Measurements from ENCODE around the gene MTMR12.

Gene MTMR12

DNA sequence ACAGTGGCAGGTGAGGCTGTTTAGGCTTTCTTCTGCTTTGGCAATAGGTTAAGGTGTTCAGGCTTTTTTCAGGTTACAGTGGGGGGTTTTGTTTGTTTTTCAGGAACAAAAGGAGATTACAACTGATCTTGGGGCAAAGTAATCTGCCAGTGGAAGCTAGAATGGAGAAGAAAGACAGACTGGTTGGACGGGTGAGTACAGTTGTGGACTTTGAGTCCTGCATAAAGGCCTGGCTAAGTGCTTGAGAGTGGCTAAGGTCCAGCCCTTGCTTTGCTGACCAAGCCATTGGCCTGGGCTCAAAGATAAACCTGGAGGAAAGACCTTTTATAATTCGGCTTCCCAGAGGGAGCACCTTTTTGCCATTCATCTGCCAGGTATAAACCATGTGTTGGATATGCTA is 63.1 kb downstream of the MTMR12 start:
- no peak for ATAC-seq

DNA sequence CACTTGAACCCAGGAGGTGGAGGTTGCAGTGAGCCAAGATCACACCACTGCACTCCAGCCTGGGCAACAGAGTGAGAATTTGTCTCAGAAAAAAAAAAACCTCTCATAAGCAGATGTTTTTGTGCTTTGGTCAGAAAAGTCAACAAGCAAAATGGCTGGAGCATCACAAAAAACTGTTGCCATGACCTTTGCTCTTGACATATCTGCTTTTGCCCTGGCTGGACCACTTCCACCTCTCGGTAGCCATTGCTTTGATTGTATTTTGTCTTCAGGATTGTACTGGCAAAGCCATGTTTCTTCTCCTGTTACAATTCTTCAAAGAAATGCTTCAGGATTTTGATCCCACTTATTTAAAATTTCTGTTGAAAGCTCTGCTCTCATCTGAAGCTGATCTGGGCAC is 67.0 kb downstream of the MTMR12 start:
- ATAC-seq = no peak
- TF ChIP-seq PATZ1 (CRISPR knock-in tag; IDR thresholded peaks at IDR 0.05; ENCODE audit: borderline replicate concordance) = no peak

More for the DNA sequence above, 63.1 kb downstream of the MTMR12 start:
- TF ChIP-seq ZNF70 (CRISPR knock-in tag; IDR thresholded peaks at IDR 0.05) = no peak
- no peak for TF ChIP-seq ARNTL (CRISPR knock-in tag; IDR thresholded peaks at IDR 0.05; ENCODE audit: borderline replicate concordance, low read depth)
- no peak for TF ChIP-seq CSDC2 (CRISPR knock-in tag; IDR thresholded peaks at IDR 0.05)
- TF ChIP-seq ZNF565 (CRISPR knock-in tag; conservative IDR thresholded peaks at IDR 0.05; ENCODE audit: low read depth) = no peak
- no peak for TF ChIP-seq ESRRG (CRISPR knock-in tag; IDR thresholded peaks at IDR 0.05)
- TF ChIP-seq POU6F1 (CRISPR knock-in tag; IDR thresholded peaks at IDR 0.05; ENCODE audit: borderline replicate concordance, low read depth) = no peak
- TF ChIP-seq GLIS3 (CRISPR knock-in tag; IDR thresholded peaks at IDR 0.05) = no peak
- TF ChIP-seq TOX (CRISPR knock-in tag; IDR thresholded peaks at IDR 0.05; ENCODE audit: borderline replicate concordance) = no peak

DNA sequence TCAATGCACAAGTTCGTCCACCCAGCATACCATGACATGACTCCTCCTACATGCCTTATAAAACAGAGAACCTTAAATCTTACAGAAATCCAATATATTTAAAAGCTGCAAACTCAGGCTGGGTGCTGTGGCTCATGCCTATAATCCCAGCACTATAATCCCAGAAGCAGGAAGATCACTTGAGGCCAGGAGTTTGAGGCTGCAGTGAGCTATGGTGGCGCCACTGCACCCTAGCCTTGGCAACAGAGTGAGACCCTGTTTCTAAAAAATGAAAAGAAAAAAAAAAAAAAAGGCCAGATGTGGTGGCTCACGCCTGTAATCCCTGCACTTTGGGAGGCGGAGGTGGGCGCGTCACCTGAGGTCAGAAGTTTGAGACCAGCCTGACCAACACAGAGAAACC is 68.7 kb downstream of the MTMR12 start:
- ATAC-seq = no peak
- TF ChIP-seq, protein P1, sequence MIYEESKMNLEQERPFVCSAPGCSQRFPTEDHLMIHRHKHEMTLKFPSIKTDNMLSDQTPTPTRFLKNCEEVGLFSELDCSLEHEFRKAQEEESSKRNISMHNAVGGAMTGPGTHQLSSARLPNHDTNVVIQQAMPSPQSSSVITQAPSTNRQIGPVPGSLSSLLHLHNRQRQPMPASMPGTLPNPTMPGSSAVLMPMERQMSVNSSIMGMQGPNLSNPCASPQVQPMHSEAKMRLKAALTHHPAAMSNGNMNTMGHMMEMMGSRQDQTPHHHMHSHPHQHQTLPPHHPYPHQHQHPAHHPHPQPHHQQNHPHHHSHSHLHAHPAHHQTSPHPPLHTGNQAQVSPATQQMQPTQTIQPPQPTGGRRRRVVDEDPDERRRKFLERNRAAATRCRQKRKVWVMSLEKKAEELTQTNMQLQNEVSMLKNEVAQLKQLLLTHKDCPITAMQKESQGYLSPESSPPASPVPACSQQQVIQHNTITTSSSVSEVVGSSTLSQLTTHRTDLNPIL (CRISPR knock-in tag; IDR thresholded peaks at IDR 0.05; ENCODE audit: low read depth) = no peak
- TF ChIP-seq GLIS3 (CRISPR knock-in tag; IDR thresholded peaks at IDR 0.05) (no peak), PATZ1 (CRISPR knock-in tag; IDR thresholded peaks at IDR 0.05; ENCODE audit: borderline replicate concordance) (no peak), RARB (CRISPR knock-in tag; IDR thresholded peaks at IDR 0.05) (no peak), PPARA (CRISPR knock-in tag; IDR thresholded peaks at IDR 0.05; ENCODE audit: borderline replicate concordance) (no peak)

- ATAC-seq = no peak
- TF ChIP-seq ZFP3 (CRISPR knock-in tag; IDR thresholded peaks at IDR 0.05) (no peak), ESRRG (CRISPR knock-in tag; IDR thresholded peaks at IDR 0.05) (no peak), TCF4 (CRISPR knock-in tag; IDR thresholded peaks at IDR 0.05; ENCODE audit: borderline replicate concordance) (no peak), ZNF565 (CRISPR knock-in tag; conservative IDR thresholded peaks at IDR 0.05; ENCODE audit: low read depth) (no peak), BACH2 (CRISPR knock-in tag; IDR thresholded peaks at IDR 0.05; ENCODE audit: borderline replicate concordance) (no peak), PPARA (CRISPR knock-in tag; IDR thresholded peaks at IDR 0.05; ENCODE audit: borderline replicate concordance) (no peak)
Measured at GRCh38 chr5:32241034-32241783, 71.5 kb downstream of the MTMR12 start.

DNA sequence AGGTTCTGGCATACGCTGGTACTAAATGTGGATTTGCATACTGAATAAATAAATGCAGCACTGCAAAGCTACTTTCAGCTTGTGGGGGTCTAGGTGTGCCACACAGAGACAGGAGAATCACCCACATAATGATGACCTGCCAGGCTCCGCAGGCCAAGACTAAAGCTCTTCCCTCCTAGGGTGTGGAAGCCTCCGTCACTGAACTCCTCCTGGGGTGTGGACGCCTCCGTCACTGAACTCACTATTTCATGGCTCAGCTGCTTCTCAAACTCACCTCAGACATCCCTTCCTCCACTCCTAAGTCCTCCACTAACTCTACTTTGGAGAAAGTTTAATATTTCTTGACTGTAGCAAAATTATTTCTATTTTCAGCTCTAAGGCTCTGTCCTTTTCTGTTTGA is 73.4 kb downstream of the MTMR12 start:
- ATAC-seq = no peak
- TF ChIP-seq ZNF565 (CRISPR knock-in tag; conservative IDR thresholded peaks at IDR 0.05; ENCODE audit: low read depth) (no peak), BACH2 (CRISPR knock-in tag; IDR thresholded peaks at IDR 0.05; ENCODE audit: borderline replicate concordance) (no peak), GLIS3 (CRISPR knock-in tag; IDR thresholded peaks at IDR 0.05) (no peak), OSR1 (CRISPR knock-in tag; IDR thresholded peaks at IDR 0.05) (no peak), ZNF8 (CRISPR knock-in tag; IDR thresholded peaks at IDR 0.05) (no peak)

Measured in SK-N-SH treated with all-trans-retinoic acid at 6 μM for 48 hours (cell line).